HepG2 (cell line): Measurements from ENCODE around the gene RAB3C.

Experiments used
- ATF2 ChIP-seq: sonication (generic); formaldehyde crosslinking; IDR thresholded peaks from 2 replicates; pipeline ENCODE4 v1.4.0; 2020; ENCODE audit warnings: missing genetic modification reagents
- ATF6 ChIP-seq: sonication (generic); formaldehyde crosslinking; conservative IDR thresholded peaks from 2 replicates; pipeline ENCODE4 v1.4.0; 2020; ENCODE audit warnings: missing genetic modification reagents
- CTCF ChIP-seq: sonication (generic); formaldehyde crosslinking; IDR thresholded peaks from 2 replicates; pipeline ENCODE4 v1.5.0; 2020; ENCODE audit warnings: mild to moderate bottlenecking, missing genetic modification reagents, moderate library complexity
- FOXM1 ChIP-seq: sonication (generic); formaldehyde crosslinking; IDR thresholded peaks from 2 replicates; pipeline ENCODE4 v1.5.0; 2020; ENCODE audit warnings: missing genetic modification reagents
- NFYB ChIP-seq: sonication (generic); formaldehyde crosslinking; IDR thresholded peaks from 2 replicates; pipeline ENCODE4 v1.4.0; 2020; ENCODE audit warnings: missing genetic modification reagents
- TBL1XR1 ChIP-seq: fragments of 150-350 bp; IDR thresholded peaks from 2 replicates; pipeline ENCODE4 v1.6.1; 2014; ENCODE audit warnings: borderline replicate concordance, low read length; ENCODE audit not compliant: partially characterized antibody
- TBP ChIP-seq: sonication (generic); formaldehyde crosslinking; IDR thresholded peaks from 2 replicates; pipeline ENCODE4 v1.5.0; 2020; ENCODE audit warnings: missing genetic modification reagents
- ZBTB4 ChIP-seq: sonication (generic); formaldehyde crosslinking; IDR thresholded peaks from 2 replicates; pipeline ENCODE4 v1.4.0; 2020; ENCODE audit warnings: missing genetic modification reagents, mild to moderate bottlenecking, borderline replicate concordance
- ZBTB7A ChIP-seq: sonication (generic); formaldehyde crosslinking; IDR thresholded peaks from 2 replicates; pipeline ENCODE4 v1.8.0; 2022; ENCODE audit warnings: mild to moderate bottlenecking, missing genetic modification reagents
- ZNF143 ChIP-seq: sonication (generic); formaldehyde crosslinking; IDR thresholded peaks from 2 replicates; pipeline ENCODE4 v1.4.0; 2020; ENCODE audit warnings: missing genetic modification reagents
- ZNF3 ChIP-seq: IDR thresholded peaks from 2 replicates; pipeline ENCODE4 v1.7.0; 2017; ENCODE audit warnings: inconsistent platforms
- ZNF780A ChIP-seq: sonication (generic); formaldehyde crosslinking; IDR thresholded peaks from 2 replicates; pipeline ENCODE4 v1.8.0; 2022; ENCODE audit warnings: mild to moderate bottlenecking, missing genetic modification reagents, moderate library complexity

- TF ChIP-seq ZBTB4 (CRISPR knock-in tag) (no peak), TBP (CRISPR knock-in tag) (no peak), ZNF143 (CRISPR knock-in tag) (no peak), ZNF3 (no peak), ATF6 (CRISPR knock-in tag) (no peak), CTCF (CRISPR knock-in tag) (no peak), ZNF780A (CRISPR knock-in tag) (no peak), TBL1XR1 (no peak), ZBTB7A (CRISPR knock-in tag) (no peak), ATF2 (CRISPR knock-in tag) (no peak), FOXM1 (CRISPR knock-in tag) (no peak), NFYB (CRISPR knock-in tag) (no peak)
Observed at GRCh38 chr5:58615972-58616371, 33.1 kb downstream of the RAB3C start.
